Measurements from ENCODE around the gene RAD52.

Gene RAD52

GRCh38 chr12:912466-913235, 36.8 kb downstream of the RAD52 start:
- no peak for DNase-seq

DNA sequence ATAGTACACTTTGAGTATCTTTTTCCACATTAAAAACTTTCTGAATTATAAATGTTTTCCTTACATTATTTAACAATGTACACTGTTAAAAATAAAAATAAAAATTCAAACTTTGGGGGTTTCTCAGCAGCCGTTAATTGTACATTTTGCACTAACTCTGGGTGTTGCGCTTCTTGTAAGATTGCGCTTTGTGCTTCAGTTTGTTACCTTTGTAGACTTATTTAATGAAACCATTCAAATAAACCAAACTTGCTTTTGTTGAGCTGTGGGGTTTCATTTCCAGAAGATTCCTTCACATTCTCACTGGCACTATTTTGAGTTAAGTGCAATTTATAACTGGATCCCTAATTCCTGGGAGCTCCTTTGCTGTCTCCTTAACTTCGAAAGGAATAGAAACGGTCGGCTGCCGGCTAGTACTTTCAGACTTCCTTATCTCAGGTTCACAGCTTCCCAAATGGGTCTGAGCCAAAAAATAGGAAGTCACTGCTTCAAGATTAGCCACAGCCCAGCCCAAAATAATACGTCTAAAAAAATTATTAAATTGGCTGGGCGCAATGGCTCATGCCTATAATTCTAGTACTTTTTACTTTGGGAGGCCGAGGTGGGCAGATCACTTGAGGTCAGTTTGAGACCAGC, 38.2 kb downstream of the RAD52 start:
- no peak for DNase-seq

GRCh38 chr12:910416-910815, 39.1 kb downstream of the RAD52 start:
- no peak for DNase-seq

DNA sequence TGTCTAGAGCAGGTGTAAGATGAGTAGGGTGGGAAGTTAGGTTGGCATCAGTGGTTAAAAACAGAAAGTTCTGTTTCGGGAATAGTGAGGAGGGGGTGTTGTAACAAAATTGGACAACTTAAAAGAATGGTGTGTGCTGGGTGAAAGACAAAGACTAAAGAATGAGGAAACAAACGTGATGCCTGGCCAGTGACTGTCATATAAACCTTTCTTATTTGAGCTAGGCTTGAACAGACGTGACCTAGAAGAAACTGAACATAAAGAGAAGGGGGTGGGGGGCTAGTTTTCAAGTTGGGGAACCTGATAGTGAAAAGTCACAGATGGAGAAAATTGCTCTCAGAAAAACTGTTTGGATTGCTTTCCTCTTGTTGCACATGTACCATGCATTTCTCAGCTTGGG, 39.6 kb downstream of the RAD52 start:
- DNase-seq: no peak

DNA sequence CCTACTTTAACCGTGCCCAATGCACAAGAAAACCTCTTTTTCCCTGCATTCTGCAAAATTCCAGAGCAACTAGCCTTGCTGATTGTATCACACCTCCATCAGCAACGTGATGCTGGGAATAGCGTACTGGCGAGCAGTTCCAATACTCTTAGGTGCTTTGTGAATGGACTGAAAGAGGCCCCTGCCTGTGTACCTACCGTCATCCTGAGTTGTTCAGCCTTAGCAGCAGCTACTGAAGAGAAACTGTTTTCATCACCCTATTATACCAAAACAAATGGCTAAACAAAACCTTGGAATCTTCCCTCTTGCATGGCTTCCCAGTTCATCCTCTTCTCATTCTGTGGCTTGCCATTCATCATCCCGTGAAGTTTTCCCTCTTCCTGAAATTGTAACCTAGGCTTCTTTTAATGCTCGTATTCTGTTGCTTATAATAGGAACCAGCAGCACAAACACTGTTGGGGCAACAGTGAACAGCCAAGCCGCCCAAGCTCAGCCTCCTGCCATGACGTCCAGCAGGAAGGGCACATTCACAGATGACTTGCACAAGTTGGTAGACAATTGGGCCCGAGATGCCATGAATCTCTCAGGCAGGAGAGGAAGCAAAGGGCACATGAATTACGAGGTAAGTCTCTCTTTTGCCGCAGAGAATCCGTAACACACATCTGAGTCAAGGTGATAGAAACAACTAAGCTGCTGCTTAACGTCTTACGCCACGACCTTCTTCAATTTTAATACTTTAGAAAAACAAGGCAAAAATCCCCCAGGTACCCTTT, 41.9 kb downstream of the RAD52 start:
- DNase-seq: no peak

DNA sequence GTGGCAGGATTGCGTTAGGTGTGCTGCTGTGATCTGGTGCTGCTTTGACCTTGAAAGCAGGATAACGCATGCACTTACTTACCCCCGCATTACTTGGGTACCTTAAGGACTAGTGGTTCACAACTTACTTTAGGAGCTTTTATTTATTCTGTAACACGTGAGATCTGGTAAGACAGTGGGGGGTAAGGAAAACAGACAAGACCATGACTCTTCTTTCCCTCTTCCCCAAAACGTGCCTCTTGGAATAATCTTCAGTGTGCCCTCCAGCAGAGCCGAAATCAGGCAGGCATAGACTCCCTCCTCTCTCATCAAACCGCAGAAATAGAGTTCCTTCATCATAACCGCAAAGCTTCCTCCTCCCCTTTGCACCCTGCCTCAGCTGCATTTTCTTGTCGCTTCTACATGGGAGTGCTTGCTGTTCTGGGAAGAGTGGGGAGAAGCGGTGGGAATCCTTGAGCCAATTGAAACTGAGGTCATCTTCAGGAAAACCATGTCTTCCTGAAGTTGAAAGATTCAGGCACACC, 43.4 kb downstream of the RAD52 start:
- no peak for DNase-seq

DNA sequence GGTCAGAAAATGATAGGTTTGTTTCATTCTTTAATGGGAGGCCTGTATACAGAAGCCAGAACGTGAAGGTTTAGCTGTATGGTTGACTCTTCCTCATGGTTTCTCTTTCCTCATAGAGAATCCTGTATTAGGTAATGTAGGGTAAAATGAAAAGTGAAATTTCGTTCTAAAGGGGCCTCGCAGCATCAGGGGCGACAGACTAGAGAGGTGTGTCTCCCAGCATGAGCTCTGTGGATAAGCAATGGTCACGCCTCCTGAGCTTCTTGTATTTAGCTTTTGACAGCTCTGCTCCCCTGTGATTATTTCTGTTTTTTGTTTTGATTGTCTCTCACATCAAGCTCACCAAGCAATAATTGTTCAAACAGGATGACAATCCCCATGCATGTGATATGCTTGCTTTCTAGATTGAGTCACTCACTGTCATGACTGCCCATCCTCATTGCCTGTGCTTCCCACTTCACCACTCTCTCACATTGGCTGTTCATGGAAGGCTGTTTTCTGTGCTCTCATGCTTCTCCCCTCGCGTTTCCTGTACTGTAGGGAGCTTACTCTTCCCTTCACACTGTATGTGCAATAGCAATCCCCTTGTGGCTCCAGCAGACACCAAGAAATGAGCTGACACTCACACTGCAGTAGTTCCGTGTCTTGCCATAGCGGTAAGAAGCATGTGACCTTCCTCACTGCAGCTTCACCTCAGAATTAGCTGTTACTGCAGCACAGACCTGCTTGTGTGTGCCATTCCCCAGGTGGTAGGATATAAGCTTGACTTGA, 44.0 kb downstream of the RAD52 start:
- DNase-seq: no peak

DNA sequence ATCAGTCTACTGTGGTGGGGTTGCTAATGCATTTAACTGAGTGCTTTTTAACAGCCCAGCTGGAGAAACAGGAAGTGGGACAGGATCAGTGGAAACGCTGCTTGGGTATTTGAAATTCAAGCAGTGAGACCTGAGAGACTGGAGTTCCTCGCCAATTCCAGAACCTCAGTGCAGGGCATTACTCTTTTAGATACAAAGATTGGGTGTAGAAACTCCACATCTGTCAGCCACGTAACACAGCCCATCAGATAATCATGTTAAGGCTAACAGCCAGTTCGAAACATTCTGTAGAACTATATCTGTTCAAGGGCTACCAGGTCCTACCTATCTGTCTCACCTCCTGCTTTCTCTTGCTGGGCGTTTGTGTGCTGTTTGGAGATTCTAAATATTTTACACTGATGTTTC, 45.5 kb downstream of the RAD52 start:
- no peak for DNase-seq

DNA sequence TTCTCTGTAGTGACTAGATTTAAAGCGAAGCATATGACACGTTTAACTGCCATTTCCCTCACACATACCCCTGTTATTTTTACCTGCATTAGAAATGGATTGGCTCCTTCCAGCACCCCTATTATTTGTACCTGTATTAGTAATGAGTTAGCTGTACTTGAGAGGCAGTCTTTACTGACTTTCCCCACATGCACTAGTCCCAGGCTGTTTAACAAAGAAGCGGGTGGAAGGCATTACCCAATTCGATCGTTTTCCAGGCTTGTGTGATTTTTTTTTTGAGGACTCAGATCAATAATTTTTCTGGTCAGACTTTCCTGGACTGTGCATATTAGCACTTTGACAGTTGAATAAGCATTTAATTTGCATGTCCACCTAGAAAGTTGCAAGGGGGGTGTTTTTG, 46.4 kb downstream of the RAD52 start:
- no peak for DNase-seq

- no peak for DNase-seq
These were observed 46.9 kb downstream of the RAD52 start for GRCh38 chr12:902581-902980.

DNA sequence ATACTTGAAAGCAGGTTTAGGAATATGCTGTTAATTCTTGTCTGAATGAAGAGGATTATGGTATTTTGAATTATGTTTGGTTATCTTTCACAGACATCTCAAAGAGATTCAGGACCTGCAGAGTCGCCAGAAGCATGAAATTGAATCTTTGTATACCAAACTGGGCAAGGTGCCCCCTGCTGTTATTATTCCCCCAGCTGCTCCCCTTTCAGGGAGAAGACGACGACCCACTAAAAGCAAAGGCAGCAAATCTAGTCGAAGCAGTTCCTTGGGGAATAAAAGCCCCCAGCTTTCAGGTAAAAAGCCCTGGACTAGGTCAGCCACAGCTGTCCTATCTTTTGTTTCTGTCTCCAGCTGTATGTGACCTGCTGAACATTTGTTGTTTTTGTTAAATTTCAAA, 52.1 kb downstream of the RAD52 start:
- no peak for DNase-seq

- no peak for DNase-seq
These were observed 53.5 kb downstream of the RAD52 start for GRCh38 chr12:896031-896430.

GRCh38 chr12:894226-894625, 55.3 kb downstream of the RAD52 start:
- no peak for DNase-seq

DNA sequence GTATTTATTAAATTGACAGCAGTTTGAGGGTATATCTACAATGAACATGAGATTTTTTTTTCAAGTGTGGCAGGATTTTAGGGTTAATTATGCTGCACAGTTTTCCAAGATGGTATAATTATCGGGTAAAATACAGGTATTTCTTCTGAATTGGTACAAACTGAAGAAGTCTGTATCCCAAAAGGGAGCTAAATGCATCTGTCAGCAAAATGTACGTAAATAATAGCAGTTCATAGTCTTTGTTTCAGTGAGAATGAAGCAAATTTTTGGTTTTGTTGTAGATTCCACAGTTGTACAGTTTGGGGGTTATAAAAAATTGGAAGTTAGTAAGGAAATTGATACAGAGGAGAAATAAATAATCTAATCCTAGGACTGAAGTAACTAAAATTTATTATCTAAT, 63.3 kb downstream of the RAD52 start:
- DNase-seq: no peak

DNA sequence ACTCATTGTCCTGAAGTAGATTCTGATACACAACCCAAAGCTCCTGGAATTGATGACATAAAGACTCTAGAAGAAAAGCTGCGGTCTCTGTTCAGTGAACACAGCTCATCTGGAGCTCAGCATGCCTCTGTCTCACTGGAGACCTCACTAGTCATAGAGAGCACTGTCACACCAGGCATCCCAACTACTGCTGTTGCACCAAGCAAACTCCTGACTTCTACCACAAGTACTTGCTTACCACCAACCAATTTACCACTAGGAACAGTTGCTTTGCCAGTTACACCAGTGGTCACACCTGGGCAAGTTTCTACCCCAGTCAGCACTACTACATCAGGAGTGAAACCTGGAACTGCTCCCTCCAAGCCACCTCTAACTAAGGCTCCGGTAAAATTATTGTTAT, 63.8 kb downstream of the RAD52 start:
- DNase-seq: no peak

DNA sequence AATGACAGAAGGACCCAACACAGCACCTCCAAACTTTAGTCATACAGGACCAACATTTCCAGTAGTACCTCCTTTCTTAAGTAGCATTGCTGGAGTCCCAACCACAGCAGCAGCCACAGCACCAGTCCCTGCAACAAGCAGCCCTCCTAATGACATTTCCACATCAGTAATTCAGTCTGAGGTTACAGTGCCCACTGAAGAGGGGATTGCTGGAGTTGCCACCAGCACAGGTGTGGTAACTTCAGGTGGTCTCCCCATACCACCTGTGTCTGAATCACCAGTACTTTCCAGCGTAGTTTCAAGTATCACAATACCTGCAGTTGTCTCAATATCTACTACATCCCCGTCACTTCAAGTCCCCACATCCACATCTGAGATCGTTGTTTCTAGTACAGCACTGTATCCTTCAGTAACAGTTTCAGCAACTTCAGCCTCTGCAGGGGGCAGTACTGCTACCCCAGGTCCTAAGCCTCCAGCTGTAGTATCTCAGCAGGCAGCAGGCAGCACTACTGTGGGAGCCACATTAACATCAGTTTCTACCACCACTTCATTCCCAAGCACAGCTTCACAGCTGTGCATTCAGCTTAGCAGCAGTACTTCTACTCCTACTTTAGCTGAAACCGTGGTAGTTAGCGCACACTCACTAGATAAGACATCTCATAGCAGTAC, 64.6 kb downstream of the RAD52 start:
- DNase-seq: no peak

DNA sequence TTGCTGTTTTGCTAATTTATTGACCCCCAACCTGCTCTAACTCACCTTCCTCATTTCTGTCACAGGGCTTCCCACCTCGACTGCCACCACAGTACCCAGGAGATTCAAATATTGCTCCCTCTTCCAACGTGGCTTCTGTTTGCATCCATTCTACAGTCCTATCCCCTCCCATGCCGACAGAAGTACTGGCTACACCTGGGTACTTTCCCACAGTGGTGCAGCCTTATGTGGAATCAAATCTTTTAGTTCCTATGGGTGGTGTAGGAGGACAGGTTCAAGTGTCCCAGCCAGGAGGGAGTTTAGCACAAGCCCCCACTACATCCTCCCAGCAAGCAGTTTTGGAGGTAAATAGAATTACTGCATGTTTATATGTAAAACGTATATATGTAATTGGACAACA, 68.8 kb downstream of the RAD52 start:
- no peak for DNase-seq

DNA sequence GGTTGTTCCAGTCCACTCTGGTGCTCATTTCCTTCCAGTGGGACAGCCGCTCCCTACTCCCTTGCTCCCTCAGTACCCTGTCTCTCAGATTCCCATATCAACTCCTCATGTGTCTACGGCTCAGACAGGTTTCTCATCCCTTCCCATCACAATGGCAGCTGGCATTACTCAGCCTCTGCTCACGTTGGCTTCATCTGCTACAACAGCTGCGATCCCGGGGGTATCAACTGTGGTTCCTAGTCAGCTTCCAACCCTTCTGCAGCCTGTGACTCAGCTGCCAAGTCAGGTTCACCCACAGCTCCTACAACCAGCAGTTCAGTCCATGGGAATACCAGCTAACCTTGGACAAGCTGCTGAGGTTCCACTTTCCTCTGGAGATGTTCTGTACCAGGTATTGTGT, 69.9 kb downstream of the RAD52 start:
- DNase-seq: no peak

- no peak for DNase-seq
These were observed 75.5 kb downstream of the RAD52 start for GRCh38 chr12:873954-874353.

DNA sequence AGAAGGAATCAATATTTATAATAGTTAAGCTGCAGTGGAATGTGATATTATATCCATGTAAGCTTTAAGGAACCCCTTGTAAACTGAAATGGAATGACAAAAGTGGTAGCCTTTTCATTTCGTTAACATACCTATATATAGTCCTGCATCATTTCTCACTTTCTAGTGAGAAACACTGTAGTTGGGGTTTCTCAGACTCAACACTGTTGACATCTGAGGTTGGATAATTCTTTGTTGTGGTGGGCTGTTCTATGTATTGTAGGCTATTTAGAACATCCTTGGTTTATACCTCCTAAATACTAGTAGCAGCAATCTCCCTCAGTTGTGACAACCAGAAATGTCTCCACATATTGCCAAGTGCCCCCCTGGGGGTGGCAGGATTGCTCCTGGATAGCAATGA, 79.1 kb downstream of the RAD52 start:
- no peak for DNase-seq

DNA sequence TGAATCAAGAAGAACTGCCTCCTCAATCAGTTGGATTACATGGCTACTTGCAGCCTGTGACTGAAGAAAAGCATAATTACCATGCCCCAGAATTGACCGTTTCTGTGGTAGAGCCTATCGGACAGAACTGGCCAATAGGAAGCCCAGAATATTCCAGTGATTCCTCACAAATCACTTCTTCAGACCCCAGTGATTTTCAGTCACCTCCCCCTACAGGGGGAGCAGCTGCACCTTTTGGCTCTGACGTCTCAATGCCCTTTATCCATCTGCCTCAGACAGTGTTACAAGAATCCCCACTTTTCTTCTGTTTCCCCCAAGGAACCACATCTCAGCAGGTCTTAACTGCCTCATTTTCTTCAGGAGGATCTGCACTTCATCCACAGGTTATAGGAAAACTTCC, 80.8 kb downstream of the RAD52 start:
- no peak for DNase-seq

- no peak for DNase-seq
These were observed 81.6 kb downstream of the RAD52 start for GRCh38 chr12:867905-868304.

DNA sequence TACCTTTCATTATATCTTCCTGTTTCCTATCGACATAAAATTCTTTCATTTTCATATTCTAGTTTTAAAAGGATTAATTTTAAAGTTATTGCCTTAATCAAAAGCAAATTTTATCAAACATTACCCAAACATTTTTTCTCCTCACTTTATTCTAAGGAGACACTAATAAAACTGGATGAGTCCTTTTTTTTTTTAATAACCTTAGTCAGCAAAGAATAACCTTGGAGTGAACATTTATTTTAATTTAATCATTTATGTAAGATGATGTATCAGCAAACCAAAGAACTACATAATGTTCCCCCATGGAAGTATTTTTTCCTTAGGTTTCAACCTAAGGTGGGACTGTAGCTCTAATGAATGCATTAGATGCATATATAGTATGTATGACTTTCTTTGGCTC, 83.9 kb downstream of the RAD52 start:
- DNase-seq: no peak

Data from NCI-H2081 treated with DMSO at 0.1 percent for 48 hours (cell line).